Gastroesophageal sphincter (tissue), 4 donors: ENCODE results near the gene HHAT. TPM values are rescaled to one million over a fixed set of nuclear protein-coding genes. Genes with fewer than 3 reads are reported as not detected.

Source experiments
- ATAC-seq: fragments of 150-250 bp; one replicate; pipeline ENCODE4 v1.9.1; 2016; ENCODE audit warnings: mild to moderate bottlenecking, moderate library complexity
- H3K27ac ChIP-seq, 4 donors: fragments of 200-600 bp; sonication (generic) in 3 of 4; 1 replicate in 3 of 4; 2 replicates in 1 of 4; pipeline ENCODE4 v1.5.1; 2016 to 2019
- H3K27me3 ChIP-seq: fragments of 200-600 bp; sonication (generic); one replicate; pipeline ENCODE4 v1.5.1; 2019
- H3K36me3 ChIP-seq, 2 donors: fragments of 200-600 bp; sonication (generic); one replicate each; pipeline ENCODE4 v1.5.1; 2019; ENCODE audit warnings: control low read depth in 1 of 2
- H3K4me1 ChIP-seq, 3 donors: fragments of 200-600 bp; sonication (generic); 1 replicate in 2 of 3; 2 replicates in 1 of 3; pipeline ENCODE4 v1.5.1; 2016 to 2019; ENCODE audit warnings: control low read depth in 2 of 3
- H3K4me3 ChIP-seq, 2 donors: fragments of 200-600 bp; sonication (generic); one replicate each; pipeline ENCODE4 v1.5.1; 2019; ENCODE audit warnings: mild to moderate bottlenecking in 1 of 2, moderate library complexity in 1 of 2
- H3K9me3 ChIP-seq, 3 donors: fragments of 200-600 bp; sonication (generic); one replicate each; pipeline ENCODE4 v1.5.1; 2017 to 2019; ENCODE audit warnings: control low read depth in 2 of 3
- EP300 ChIP-seq: sonication (generic); formaldehyde crosslinking; IDR thresholded peaks from one replicate; pipeline ENCODE4 v1.6.1; 2017; ENCODE audit warnings: antibody characterized with exemption, mild to moderate bottlenecking
- POLR2A ChIP-seq, 2 donors: fragments of 450-650 bp; IDR thresholded peaks; one replicate each; pipeline ENCODE4 v1.6.1; 2017; ENCODE audit warnings: antibody characterized with exemption in 2 of 2, mild to moderate bottlenecking in 2 of 2, moderate library complexity in 1 of 2
- POLR2AphosphoS5 ChIP-seq: sonication (generic); formaldehyde crosslinking; IDR thresholded peaks from one replicate; pipeline ENCODE4 v1.6.1; 2017; ENCODE audit warnings: antibody characterized with exemption
- WGBS, 2 donors: methylation state at CpG; one replicate each; pipeline ENCODE4 v1.1.5; 2018; ENCODE audit warnings: low coverage in 1 of 2; 5-methylcytosine and 5-hydroxymethylcytosine counted together
- total RNA-seq, 4 donors: library from RNA; depleted of rRNA; stranded (reverse); fragments of >200 nt; gene quantifications; one replicate each; pipeline ENCODE4 v1.1.0, GENCODE V29; 2016
- TF ChIP-seq, protein P1 (sequence below), 4 experiments: fragments of 200-600 bp in 2 of 4; fragments of 450-650 bp in 2 of 4; sonication (generic) in 1 of 4; IDR thresholded peaks; one replicate each; pipeline ENCODE4 v1.5.1; 2017 to 2019; ENCODE audit warnings: antibody characterized with exemption in 4 of 4, mild to moderate bottlenecking in 2 of 4, moderate library complexity in 2 of 4

HHAT gene
- total RNA-seq, 4 donors from 2014 or later, result 1.2 to 2.4 (median 1.9) TPM

DNA sequence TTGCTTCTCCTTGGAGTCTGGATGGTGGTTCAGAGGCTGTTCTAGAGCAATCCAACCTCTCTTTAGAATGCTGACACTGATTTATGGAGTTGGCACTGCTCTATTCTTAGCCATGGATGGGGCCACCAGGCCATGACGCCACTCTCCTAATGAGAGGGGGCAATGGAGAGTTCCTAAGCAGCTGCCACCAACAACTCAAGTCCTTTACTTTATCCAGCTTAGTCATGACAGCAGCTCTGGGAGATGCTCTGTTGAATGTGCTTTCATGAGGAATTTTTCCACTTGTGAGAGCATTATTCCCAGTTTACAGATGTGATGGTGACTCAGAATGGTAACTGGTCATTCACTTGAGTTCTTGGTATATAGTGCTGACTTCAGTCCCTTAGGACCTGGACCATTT, 366.3 kb downstream of the HHAT start:
- H3K9me3 ChIP-seq, result no peaks in the 10 kb centered on the region
- no peak overlapping the region for H3K4me3 ChIP-seq
- TF ChIP-seq POLR2A (IDR thresholded peaks at IDR 0.05) (no peak), POLR2AphosphoS5 (no peak), EP300 (no peak)
- TF ChIP-seq, protein P1, sequence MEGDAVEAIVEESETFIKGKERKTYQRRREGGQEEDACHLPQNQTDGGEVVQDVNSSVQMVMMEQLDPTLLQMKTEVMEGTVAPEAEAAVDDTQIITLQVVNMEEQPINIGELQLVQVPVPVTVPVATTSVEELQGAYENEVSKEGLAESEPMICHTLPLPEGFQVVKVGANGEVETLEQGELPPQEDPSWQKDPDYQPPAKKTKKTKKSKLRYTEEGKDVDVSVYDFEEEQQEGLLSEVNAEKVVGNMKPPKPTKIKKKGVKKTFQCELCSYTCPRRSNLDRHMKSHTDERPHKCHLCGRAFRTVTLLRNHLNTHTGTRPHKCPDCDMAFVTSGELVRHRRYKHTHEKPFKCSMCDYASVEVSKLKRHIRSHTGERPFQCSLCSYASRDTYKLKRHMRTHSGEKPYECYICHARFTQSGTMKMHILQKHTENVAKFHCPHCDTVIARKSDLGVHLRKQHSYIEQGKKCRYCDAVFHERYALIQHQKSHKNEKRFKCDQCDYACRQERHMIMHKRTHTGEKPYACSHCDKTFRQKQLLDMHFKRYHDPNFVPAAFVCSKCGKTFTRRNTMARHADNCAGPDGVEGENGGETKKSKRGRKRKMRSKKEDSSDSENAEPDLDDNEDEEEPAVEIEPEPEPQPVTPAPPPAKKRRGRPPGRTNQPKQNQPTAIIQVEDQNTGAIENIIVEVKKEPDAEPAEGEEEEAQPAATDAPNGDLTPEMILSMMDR (IDR thresholded peaks at IDR 0.05), result no peak
- no peak for ATAC-seq
- no peaks in the 10 kb centered on the region for H3K4me1 ChIP-seq
- WGBS, 2 donors, result 100% methylated on average over 1 of the region's 1 CpG; no CpG with 5 or more reads in 1 of the 2 donors
- H3K36me3 ChIP-seq, result no peaks in the 10 kb centered on the region
- no peak overlapping the region for H3K27ac ChIP-seq
- H3K27me3 ChIP-seq, result no peaks in the 10 kb centered on the region

DNA sequence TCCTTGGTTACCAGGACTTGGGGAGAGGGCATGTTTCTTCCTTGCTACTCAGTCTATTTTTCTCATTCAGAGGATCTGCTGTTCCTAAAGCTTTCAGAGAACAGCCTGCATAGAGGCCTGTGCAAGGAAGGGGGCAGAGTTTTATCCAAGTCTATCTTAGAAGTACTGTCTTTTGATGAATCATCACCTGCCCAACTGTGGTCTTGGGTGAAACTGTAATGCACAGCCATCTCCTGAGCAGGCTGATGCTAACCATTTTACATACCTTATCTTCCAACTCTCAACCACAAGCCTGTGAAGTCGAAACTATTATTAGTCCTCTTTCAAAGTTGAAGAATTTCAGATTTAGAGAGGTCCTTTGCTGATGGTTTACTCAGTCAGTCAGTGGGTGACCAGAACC, 368.0 kb downstream of the HHAT start:
- ATAC-seq, result no peak
- Histone ChIP-seq H3K4me1 (no peaks in the 10 kb centered on the region), H3K36me3 (no peaks in the 10 kb centered on the region)

DNA sequence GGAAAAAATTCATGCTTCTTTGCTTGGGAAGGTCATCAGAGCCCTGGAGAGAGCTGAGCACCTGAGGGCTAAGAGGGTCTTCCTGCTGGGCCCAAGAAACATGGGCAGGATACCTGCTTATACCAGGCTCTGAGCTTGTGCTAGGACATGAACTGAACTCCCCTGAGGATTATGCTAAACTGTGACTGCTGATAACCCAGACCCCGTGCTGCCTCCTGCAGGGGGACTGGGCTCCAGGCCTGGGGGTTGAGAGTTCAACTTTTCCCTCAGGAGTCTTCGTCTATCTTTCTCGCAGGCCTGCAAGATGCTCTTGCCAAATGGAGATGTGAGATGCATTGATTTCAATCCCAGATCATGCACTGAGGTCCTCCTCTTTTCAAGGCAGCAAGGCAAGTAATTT, 368.5 kb downstream of the HHAT start:
- no peaks in the 10 kb centered on the region for H3K36me3 ChIP-seq
- H3K9me3 ChIP-seq, result no peaks in the 10 kb centered on the region
- 41 to 100% methylated on average over 1 to 3 of the region's 3 CpGs for WGBS, 2 donors
- no peak overlapping the region for H3K27ac ChIP-seq
- H3K4me1 ChIP-seq, result no peaks in the 10 kb centered on the region
- TF ChIP-seq POLR2AphosphoS5 (no peak), POLR2A (IDR thresholded peaks at IDR 0.05) (no peak), EP300 (no peak)
- TF ChIP-seq, protein P1 (IDR thresholded peaks at IDR 0.05), result no peak
- no peak for ATAC-seq
- no peaks in the 10 kb centered on the region for H3K27me3 ChIP-seq
- H3K4me3 ChIP-seq, result no peak overlapping the region

More for the DNA sequence above, 368.0 kb downstream of the HHAT start:
- Histone ChIP-seq H3K4me3 (no peak overlapping the region), H3K27ac (no peak overlapping the region), H3K27me3 (no peaks in the 10 kb centered on the region), H3K9me3 (no peaks in the 10 kb centered on the region)
- TF ChIP-seq, protein P1 (IDR thresholded peaks at IDR 0.05), result no peak
- TF ChIP-seq POLR2AphosphoS5 (no peak), EP300 (no peak), POLR2A (IDR thresholded peaks at IDR 0.05) (no peak)
- WGBS, 2 donors, result 86% methylated on average over 1 of the region's 1 CpG; no CpG with 5 or more reads in 1 of the 2 donors

DNA sequence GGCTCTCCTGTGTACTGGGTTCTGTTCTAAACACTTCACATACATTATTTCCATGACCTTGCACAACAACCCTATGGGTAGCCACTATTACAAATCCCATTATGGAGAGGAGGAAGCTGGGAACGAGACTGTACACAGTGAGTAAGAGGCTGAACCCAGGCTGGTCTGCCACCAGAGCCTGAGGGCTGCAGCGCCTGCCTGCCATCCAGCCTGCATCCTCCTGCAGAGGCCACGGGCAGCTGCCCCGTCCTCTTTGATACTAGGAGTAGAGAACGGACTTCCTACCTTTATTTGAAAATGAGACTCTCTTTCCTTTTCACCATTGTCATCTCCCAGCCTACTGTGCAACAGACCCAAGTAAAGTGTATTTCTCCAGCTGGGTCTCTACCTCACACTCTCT, 370.0 kb downstream of the HHAT start:
- TF ChIP-seq, protein P1 (IDR thresholded peaks at IDR 0.05), result no peak
- TF ChIP-seq POLR2A (IDR thresholded peaks at IDR 0.05), result no peak
- no peak for TF ChIP-seq POLR2AphosphoS5
- no peak for TF ChIP-seq EP300
- Histone ChIP-seq H3K9me3 (no peaks in the 10 kb centered on the region), H3K4me1 (no peaks in the 10 kb centered on the region), H3K4me3 (no peak overlapping the region), H3K27me3 (no peaks in the 10 kb centered on the region), H3K27ac (no peak overlapping the region), H3K36me3 (no peaks in the 10 kb centered on the region)
- no peak for ATAC-seq
- 85 to 94% methylated on average over 4 of the region's 5 CpGs for WGBS, 2 donors

DNA sequence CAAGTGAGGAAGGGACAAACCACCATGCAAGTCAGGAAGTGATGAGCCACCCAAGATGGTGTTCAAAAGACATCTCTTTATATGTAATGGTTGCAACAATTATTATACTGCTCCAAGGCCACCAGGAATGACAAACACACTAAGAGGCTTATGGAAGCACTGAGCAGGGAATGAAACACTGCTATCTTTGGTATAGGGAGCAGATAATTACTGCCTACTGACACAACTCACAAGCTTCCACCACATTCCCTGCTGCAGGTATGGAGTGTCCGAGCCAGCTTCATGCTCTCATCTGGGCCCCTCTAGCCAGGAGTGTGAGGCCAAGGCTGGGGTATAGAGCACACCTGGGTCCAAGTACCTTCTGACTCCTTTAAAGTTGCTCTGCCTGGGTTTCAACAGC, 371.4 kb downstream of the HHAT start:
- no peak for TF ChIP-seq POLR2AphosphoS5
- TF ChIP-seq EP300, result no peak
- TF ChIP-seq POLR2A (IDR thresholded peaks at IDR 0.05), result no peak
- TF ChIP-seq, protein P1 (IDR thresholded peaks at IDR 0.05), result no peak
- no peaks in the 10 kb centered on the region for H3K4me1 ChIP-seq
- no peak for ATAC-seq
- H3K27me3 ChIP-seq, result no peaks in the 10 kb centered on the region
- H3K27ac ChIP-seq, result no peak overlapping the region
- no peaks in the 10 kb centered on the region for H3K9me3 ChIP-seq
- no peaks in the 10 kb centered on the region for H3K36me3 ChIP-seq
- no CpG with 5 or more reads among the region's 1 CpG for WGBS, 2 donors
- no peak overlapping the region for H3K4me3 ChIP-seq
